Stimulated activated CD4-positive, alpha-beta T cell treated with anti-CD3 and anti-CD28 coated beads, Interleukin-4, amount 100 ng/mL, for 1 hour (primary cell): ENCODE measurements around the gene GIPC1.
A peak's percentile ranks its signal among the peaks of the same experiment; 100 is the strongest.
"Not testable (repeated sequence)": the region's sequence is repeated elsewhere in the genome, so short reads cannot be mapped to it uniquely, and the experiment has no call there.

Experiments used
- DNase-seq: peaks from one replicate; pipeline ENCODE4 v3.0.0-alpha.2; 2020

GIPC1 gene

GRCh38 chr19:14517446-14517839 lies 21.5 kb upstream of the GIPC1 start:
- DNase-seq = no peak

DNA sequence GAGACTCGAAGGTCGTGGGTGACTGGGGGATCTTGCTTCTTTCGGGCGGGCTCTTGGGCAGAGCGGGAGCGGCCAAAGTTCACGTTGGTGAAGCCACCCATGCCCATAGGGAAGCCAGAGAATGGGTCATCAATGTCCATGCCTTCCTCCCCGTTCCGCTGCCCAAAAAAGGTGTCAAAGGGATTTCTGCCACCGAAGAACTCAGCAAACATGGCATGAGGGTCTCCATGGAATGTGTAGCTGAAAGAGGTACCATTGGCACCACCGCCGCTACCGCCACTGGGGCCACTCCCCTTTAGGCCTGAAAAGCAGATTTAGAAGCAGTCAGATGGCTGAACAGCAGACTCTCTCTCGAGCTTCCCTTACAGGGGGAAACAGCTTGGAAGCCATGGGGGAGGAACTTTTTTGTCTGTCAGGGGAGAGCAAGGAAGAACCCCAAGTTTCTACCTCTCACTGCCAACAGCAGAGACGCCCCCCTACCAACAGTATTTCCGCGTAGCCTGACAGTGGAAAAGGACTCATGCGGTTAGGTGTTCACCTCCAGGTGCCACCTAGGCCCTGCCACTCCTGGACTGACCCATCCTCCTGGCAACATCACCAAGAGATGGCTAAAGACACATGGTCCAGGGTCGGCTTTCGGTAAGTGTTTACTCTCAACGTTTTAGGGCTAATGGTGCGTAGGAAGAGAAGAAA lies 21.0 kb upstream of the GIPC1 start:
- DNase-seq = no peak

DNA sequence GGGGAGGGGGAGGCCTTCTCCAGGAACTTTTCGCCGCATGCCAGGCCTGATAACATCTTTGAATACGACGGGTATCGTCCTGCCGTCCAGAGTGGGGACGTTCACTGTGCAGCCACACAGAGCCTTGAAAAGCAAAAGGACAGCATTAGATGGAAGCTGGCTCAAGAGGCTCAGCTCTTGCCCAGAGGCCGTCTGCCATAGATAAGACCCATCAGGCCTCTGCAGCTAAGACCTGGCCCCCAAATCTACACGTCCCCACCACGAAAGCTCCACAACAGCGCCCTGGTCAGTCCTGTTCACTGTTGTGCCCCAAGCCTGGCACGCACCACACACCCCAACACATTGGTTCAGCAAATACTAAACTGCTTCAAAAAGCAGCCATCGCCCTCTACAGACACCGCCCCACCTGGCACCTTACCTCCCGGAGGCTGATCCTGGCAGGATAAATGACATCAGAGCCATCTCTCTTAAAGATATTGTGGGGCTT lies 20.2 kb upstream of the GIPC1 start:
- DNase-seq = no peak

DNA sequence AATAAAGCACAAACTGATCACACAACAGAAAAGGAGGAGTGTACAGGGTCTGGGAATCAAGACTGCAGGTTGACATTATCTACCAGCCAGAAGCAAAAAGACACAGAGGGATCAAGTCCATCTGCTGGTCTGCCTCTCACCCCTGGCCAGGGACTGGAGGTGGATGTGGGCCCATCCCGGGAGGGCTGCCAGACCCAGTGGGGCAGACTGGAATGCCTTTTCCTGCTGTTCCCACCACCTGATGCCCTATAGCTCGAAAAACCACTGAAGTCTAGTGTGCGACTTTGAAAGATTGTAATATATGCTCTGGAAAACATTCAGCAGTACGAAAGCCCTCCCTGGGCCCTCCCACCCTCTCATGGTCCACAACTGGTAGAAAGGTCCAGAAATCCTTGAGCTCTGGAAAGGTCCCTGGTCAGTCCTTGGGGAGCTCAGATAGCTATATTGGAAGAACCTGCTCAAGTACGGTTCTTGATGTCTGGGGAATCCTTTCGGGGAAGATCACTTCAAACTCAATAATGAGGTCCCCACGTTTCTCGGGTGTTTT lies 19.6 kb upstream of the GIPC1 start:
- no peak for DNase-seq

- no peak for DNase-seq
Measured at GRCh38 chr19:14514215-14514863, 18.4 kb upstream of the GIPC1 start.

DNA sequence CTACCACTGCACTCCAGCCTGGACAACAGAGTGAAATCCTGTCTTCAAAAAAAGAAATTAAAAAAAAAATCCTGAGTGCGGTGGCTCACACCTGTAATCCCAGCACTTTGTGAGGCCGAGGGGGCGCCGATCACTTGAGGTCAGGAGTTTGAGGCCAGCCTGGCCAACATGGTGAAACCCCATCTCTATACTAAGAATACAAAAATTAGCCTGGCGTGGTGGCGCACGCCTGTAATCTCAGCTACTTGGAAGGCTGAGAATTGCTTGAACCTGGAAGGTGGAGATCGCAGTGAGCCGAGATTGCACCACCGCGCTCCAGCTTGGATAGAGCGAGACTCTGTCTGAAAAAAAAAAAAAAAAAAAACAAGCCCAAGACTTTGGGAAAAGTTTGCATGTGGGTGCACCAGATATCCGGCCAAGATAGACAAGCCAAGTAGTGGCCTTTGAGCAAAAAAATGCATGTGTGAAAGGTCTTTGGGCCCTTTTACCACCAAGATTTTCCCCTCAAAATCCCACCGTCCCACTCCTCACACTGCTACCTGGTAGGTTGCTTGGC lies 16.6 kb upstream of the GIPC1 start:
- DNase-seq = no peak

GRCh38 chr19:14511229-14511593 lies 15.3 kb upstream of the GIPC1 start:
- no peak for DNase-seq

DNA sequence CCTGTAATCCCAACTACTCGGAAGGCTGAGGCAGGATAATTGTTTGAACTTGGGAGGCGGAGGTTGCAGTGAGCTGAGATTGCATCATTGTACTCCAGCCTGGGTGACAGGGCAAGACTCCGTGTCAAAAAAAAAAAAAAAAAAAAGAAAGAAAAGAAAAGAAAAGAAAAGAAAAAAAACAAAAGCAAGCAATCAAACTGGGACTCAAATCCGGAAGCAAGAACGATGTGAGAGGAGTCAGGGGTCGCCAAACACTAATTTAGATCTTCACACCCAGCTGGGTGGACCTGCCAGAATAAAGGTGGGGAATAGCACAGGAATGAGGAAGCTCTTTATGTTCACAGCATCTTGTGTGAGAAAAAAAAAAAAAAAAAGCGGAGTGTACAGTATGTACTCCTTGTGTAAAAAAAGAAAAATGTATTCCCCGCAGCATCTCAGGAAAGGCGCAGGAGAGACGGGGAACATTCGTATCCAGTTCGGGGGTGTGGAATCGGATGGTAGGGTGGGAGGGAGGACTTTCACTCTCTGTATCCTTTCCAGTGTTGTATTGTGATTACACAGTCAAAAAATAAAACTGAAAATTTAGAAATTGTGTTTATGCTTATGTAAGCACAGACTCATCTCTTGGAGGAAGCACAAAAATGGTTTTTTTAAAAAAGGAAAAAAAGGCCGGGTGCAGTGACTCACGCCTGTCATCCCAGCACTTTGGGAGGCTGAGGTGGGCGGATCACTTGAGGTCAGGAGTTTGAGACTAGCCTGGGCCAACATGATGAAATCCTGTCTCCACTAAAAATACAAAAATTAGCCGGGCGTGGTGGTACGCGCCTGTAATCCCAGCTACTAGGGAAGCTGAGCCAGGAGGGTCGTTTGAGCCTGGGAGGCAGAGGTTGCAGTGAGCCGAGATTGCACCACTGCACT lies 14.6 kb upstream of the GIPC1 start:
- no peak for DNase-seq

GRCh38 chr19:14507704-14508542 lies 12.0 kb upstream of the GIPC1 start:
- DNase-seq = no peak

DNA sequence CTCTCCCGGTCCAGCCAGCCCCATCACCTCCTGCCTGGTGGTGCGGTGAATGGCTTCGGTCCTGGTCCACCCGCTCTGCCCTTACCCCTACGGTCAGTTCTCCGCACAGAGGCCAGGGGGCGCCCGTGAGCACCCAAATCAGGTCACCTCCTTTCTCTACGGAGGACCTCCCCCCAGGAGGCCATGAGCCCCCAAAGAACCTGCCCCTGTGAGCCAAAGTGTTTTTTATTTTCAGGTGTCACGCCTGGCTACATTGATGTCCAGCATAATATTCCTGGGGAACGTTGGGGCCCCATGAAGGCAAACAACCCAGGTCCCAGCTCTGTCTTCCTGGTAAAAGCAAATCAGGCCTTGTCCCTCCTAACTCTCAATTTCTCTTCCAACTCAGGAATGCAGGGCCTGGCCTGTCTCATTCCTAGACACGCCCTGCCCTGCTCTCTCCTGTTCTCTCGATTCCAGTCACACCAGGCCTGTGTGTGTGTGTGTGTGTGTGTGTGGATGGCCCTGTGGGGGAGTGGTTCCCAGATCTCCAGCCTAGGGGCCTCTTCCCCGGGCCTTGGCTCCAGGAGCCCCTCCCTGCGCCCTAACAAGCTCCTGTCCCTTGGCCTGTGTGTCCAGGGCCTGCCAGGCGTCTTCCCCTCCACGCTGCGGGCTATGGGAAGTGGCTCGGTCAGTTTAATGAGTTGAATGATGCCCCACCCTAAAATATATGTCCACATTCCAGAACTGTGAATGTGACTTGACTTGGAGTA lies 9.7 kb upstream of the GIPC1 start:
- DNase-seq = peak; percentile 73

DNA sequence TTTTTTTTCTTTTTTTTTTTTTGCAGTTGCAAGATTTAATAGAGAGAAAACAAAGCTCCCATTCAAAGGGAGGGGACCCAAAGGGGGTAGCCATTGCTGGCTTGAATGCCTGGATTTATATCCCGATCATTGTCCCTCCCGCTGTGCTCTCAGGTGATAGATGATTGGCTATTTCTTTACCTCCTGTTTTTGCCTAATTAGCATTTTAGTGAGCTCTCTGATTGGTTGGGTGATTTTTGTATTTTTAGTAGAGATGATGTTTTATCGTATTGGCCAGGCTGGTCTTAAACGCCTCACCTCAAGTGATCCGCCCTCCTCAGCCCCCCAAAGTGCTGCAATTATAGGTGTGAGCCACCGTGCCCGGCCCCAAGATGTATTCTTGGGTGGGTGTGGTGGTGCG lies 8.6 kb upstream of the GIPC1 start:
- not testable (repeated sequence) for DNase-seq

DNA sequence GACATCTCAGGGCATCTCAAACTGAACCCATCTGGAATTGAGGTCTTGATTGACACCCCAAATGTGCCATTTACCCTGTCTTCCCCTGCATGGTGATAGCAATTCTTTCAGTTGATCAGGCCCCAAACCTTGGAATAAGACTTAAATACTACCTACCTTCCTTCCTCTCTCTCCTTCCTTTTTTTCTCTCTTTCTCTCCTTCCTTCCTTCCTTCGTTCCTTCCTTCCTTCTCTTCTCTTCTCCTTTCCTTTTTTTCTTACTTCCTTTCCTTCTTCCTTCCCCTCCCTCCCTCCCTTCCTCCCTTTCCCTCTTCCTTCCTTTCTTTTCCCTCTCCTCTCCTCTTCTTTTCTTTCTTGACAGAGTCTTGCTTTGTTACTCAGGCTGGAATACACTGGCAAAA lies 7.4 kb upstream of the GIPC1 start:
- DNase-seq = no peak

DNA sequence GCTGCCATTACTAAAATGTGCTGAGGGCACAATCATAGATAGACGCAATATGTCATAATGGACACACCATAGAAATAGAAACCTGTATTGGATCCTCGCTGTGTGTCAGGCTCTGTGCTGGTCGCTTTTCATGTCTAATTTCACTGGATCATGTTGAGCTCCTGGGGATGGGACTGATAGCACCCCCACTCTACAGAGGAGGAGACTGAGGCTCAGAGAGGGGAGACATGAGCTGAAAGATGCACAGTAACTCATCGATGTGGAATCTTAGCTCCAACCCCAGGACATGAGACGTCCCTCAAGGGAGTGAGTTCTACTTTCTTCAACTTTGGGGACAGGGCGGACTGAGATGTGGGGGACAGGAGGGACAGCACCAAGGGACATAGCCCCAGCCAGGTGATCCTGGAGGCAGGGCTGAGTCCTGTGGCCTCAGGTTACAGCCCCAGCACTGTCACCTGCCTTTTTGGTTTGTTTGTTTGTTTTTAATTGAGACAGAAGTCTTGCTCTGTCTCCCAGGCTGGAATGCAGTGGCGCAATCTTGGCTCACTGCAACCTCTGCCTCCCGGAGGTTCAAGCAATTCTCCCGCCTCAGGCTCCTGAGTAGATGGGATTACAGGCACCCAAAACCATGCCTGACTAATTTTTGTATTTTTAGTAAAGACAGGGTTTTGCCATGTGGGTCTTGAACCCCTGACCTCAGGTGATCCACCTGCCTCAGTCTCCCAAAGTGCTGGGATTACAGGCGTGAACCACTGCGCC lies 6.6 kb upstream of the GIPC1 start:
- no peak for DNase-seq

- no peak for DNase-seq
Measured at GRCh38 chr19:14497228-14497921, 1.4 kb upstream of the GIPC1 start.

GRCh38 chr19:14496834-14497227 lies 904 bp upstream of the GIPC1 start:
- no peak for DNase-seq

GRCh38 chr19:14495672-14496028 lies 277 bp downstream of the GIPC1 start:
- no peak for DNase-seq

DNA sequence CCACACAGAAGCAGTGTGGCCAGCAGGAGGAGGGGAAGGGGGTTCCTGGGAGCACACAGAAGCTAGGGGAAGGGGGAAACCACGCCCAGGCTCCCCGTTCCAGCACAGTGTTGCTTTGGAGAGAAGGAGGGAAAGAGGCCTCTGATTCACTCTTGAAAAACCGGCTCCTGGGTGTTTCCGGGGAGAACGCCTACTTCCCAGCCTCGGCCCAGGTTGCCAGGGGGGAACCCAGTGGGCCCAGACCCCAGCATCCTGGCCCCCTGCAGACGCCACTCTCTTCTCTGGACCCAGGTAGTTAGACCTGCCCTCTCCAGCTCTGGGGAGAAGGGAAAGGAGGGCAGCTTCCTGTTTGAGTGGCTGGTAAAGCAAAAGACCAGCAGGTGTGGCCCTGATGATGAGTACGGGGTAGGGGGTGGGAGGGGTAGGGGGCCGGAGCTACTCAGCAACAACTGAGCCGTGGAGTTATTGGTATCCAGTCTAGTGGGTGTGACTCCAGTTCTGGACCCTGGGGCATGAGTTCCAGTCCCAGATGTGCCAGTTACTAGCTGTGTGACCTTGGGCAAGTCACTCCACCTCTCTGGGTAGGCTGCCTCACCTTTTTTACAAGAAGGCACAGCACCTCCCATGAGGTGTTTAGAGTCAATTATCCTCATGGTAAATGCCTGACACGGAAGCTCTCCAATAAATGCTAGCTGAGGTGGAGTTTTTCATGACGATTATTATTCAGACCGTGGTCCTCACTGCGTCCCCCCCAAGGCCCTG lies 836 bp downstream of the GIPC1 start:
- no peak for DNase-seq

DNA sequence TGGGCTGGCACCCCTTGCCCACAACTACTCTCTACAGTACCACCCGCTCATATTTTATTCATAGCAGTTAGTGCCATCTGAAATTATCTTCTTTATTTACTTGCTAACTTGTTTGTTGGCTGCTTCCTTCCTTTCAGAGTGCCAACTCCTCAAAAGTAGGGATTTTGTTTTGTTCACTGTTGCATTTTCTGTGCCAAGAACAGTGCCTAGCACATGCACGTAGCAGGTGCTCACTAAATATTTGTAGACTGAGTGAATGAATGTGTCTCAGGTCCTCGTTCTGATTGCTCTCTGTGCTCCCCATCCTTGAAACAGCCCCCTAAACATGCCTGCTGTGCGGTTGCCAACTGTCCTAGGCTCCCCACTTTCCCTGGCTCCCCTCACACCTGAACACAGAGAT lies 1.5 kb downstream of the GIPC1 start:
- DNase-seq = no peak

- no peak for DNase-seq
Measured at GRCh38 chr19:14492756-14493337, 3.1 kb downstream of the GIPC1 start.
